GM12878 (cell line): ENCODE data around the gene SWT1. TPM values are rescaled to one million over a fixed set of nuclear protein-coding genes. Genes with fewer than 3 reads are reported as not detected.

Experiments used
- ATAC-seq: fragments of 200-7000 bp; cut with Tn5 transposase; 3 replicates; pipeline ENCODE4 v1.9.1; 2020; ENCODE audit warnings: mild to moderate bottlenecking, moderate library complexity
- BruUV-seq: library from RNA; stranded (reverse); fragments of 400-500 nt; replicated peaks from 2 replicates; lab custom pipeline; 2021; lab: Mats Ljungman, UMichigan
- CTCF ChIA-PET: fragments of 300-600 bp; sonication (Branson Sonifier 250); formaldehyde crosslinking; extraction: SDS; loops from one replicate; lab custom pipeline; 2021; ENCODE audit warnings: inconsistent platforms; lab: Yijun Ruan, JAX
- POLR2A ChIA-PET: fragments of 350-600 bp; formaldehyde crosslinking; extraction: SDS; loops from one replicate; lab custom pipeline; 2021; ENCODE audit warnings: inconsistent platforms; lab: Charles Lee
- RAD21 ChIA-PET: fragments of 300-600 bp; sonication (Branson Sonifier 250); formaldehyde crosslinking; loops from one replicate; lab custom pipeline; 2023; ENCODE audit warnings: antibody characterized with exemption; ENCODE audit not compliant: unreplicated experiment; lab: Charles Lee
- SMC1A ChIA-PET: fragments of 300-600 bp; sonication (Branson Sonifier 250); formaldehyde crosslinking; loops from one replicate; lab custom pipeline; 2023; ENCODE audit not compliant: unreplicated experiment, uncharacterized antibody; lab: Charles Lee
- DNase-seq: peaks from one replicate; pipeline ENCODE4 v3.0.0-alpha.2; 2011; ENCODE audit warnings: low read depth, low spot score
- FAIRE-seq: peaks from 3 replicates; lab custom pipeline; 2011; peaks lifted over from hg19 to GRCh38; lab: Jason Lieb, UNC
- H2AFZ ChIP-seq: 2 replicates; pipeline ENCODE4 v1.6.0; 2011; ENCODE audit warnings: low read depth, low read length, control low read depth; ENCODE audit not compliant: control insufficient read depth
- H3K27ac ChIP-seq: 2 replicates; pipeline ENCODE4 v1.5.1; 2011; ENCODE audit warnings: control low read depth; ENCODE audit not compliant: control insufficient read depth, insufficient read depth
- H3K27me3 ChIP-seq, 2 experiments: replicated peaks in 1 of 2; 2 replicates each; pipeline versions ENCODE4 v1.6.0 to v1.6.1; 2011; ENCODE audit warnings: low read length in 1 of 2; ENCODE audit not compliant: control insufficient read depth in 2 of 2, insufficient read depth in 2 of 2
- H3K36me3 ChIP-seq, 2 experiments: 2 replicates each; pipeline ENCODE4 v1.5.1; 2011; ENCODE audit warnings: low read length in 1 of 2; ENCODE audit not compliant: control insufficient read depth in 2 of 2, insufficient read depth in 2 of 2
- H3K4me1 ChIP-seq: 2 replicates; pipeline ENCODE4 v1.6.1; 2011; ENCODE audit warnings: mild to moderate bottlenecking, low read length, moderate library complexity, mixed read lengths; ENCODE audit not compliant: control insufficient read depth, insufficient read depth
- H3K4me2 ChIP-seq: 2 replicates; pipeline ENCODE4 v1.6.0; 2011; ENCODE audit warnings: control low read depth; ENCODE audit not compliant: control insufficient read depth, insufficient read depth
- H3K4me3 ChIP-seq: fragments of 200-600 bp; sonication (generic); 2 replicates; pipeline ENCODE4 v1.5.1; 2016
- H3K79me2 ChIP-seq: 2 replicates; pipeline ENCODE4 v1.6.0; 2011; ENCODE audit warnings: low read length; ENCODE audit not compliant: control insufficient read depth, insufficient read depth
- H3K9ac ChIP-seq: 2 replicates; pipeline ENCODE4 v1.8.0; 2011; ENCODE audit warnings: low read length, control low read depth, mixed read lengths; ENCODE audit not compliant: control insufficient read depth, insufficient read depth
- H3K9me3 ChIP-seq: replicated peaks from 3 replicates; pipeline ENCODE4 v1.5.1; 2011; ENCODE audit warnings: mild to moderate bottlenecking, low read length; ENCODE audit not compliant: control insufficient read depth, insufficient read depth
- H4K20me1 ChIP-seq: 2 replicates; pipeline ENCODE4 v1.6.0; 2011; ENCODE audit not compliant: control insufficient read depth, insufficient read depth
- KLF5 ChIP-seq: fragments of 450-650 bp; IDR thresholded peaks from 2 replicates; pipeline ENCODE4 v1.6.1; 2014; ENCODE audit warnings: mild to moderate bottlenecking; ENCODE audit not compliant: partially characterized antibody
- NFYA ChIP-seq: IDR thresholded peaks from 2 replicates; pipeline ENCODE4 v1.6.1; 2011; ENCODE audit warnings: low read depth, mild to moderate bottlenecking, low read length, improper control_type of control experiment, borderline replicate concordance
- NKRF ChIP-seq: fragments of 450-650 bp; conservative IDR thresholded peaks from 2 replicates; pipeline ENCODE4 v1.6.1; 2017; ENCODE audit warnings: mild to moderate bottlenecking, moderate library complexity
- POLR2A ChIP-seq: IDR thresholded peaks from 2 replicates; pipeline ENCODE4 v1.6.1; 2011; ENCODE audit warnings: low read depth, mild to moderate bottlenecking, low read length
- RCOR1 ChIP-seq: conservative IDR thresholded peaks from 2 replicates; pipeline ENCODE4 v1.6.1; 2012; ENCODE audit warnings: low read depth, low read length, improper control_type of control experiment
- SMARCA5 ChIP-seq: fragments of 450-650 bp; IDR thresholded peaks from 2 replicates; pipeline ENCODE4 v1.6.1; 2017; ENCODE audit warnings: mild to moderate bottlenecking
- YBX1 ChIP-seq: fragments of 450-650 bp; IDR thresholded peaks from 2 replicates; pipeline ENCODE4 v1.6.1; 2016; ENCODE audit warnings: antibody characterized with exemption
- WGBS: methylation state at CpG from one replicate; pipeline ENCODE4 v1.1.6; 2016; ENCODE audit warnings: low lambda C conversion rate; ENCODE audit not compliant: insufficient replicate concordance, insufficient coverage; ENCODE audit errors: missing lambda C conversion rate; 5-methylcytosine and 5-hydroxymethylcytosine counted together
- in situ Hi-C: fragments of 300-500 bp; cut with MboI; formaldehyde crosslinking; loops from 9 replicates; pipeline ENCODE4 v1.14.3; 2018; ENCODE audit warnings: mixed read lengths
- intact Hi-C: fragments of 100-400 bp; cut with micrococcal nuclease; formaldehyde crosslinking; loops from one replicate; pipeline ENCODE4 v1.14.2; 2022; ENCODE audit not compliant: unreplicated experiment
- polyA plus RNA-seq, 11 experiments: library from polyadenylated mRNA; depleted of rRNA in 4 of 11; unstranded in 6 of 11; stranded (reverse) in 5 of 11; fragments of >200 nt; fragmentation: Nextera tagmentation in 4 of 11; fragmentation: Illumina TruSeq in 1 of 11; extraction: Ambion mirVana in 4 of 11; extraction: Trizol in 1 of 11; gene quantifications; 1 replicate in 1 of 11; 2 replicates in 10 of 11; pipeline versions ENCODE4 v1.2.1 to v1.2.3, GENCODE V29; 2011 to 2016; ENCODE audit warnings: inconsistent platforms in 2 of 11, missing spikeins in 2 of 11, low read depth in 1 of 11
- total RNA-seq, 4 experiments: library from RNA; depleted of rRNA in 3 of 4; stranded (reverse); fragments of >200 nt in 3 of 4; fragmentation: Illumina TruSeq in 1 of 4; extraction: Trizol in 1 of 4; gene quantifications; 2 replicates each; pipeline versions ENCODE4 v1.2.1 to v1.2.3, GENCODE V29; 2013 to 2021

The SWT1 gene
- total and polyA plus RNA-seq, 10 of the 15 experiments (the other 5 are each of a cell fraction or from before 2014, with no cell fraction given) = 1.0 to 4.2 (median 2.6) TPM

- ATAC-seq = no peak
Measured at GRCh38 chr1:185284116-185284515, 127.1 kb downstream of the SWT1 start.

More at GRCh38 chr1:185284116-185284515, 127.1 kb downstream of the SWT1 start:
- SMC1A ChIA-PET = no interaction called here
- no peak overlapping the region for H3K9ac ChIP-seq
- H3K79me2 ChIP-seq = no peaks in the 10 kb centered on the region
- no TSS peak for BruUV-seq
- no peak overlapping the region for H3K27ac ChIP-seq
- WGBS = 100% methylated on average over 2 of the region's 2 CpGs
- TF ChIP-seq POLR2A (no peak), YBX1 (no peak), NKRF (no peak), NFYA (no peak), RCOR1 (no peak), SMARCA5 (no peak), KLF5 (no peak)
- TF ChIP-seq, all 136 proteins: peak for 0
- Histone ChIP-seq H3K4me3 (no peak overlapping the region), H3K27me3 (no peaks in the 10 kb centered on the region), H3K4me1 (no peaks in the 10 kb centered on the region), H3K9me3 (no peaks in the 10 kb centered on the region), H4K20me1 (no peaks in the 10 kb centered on the region), H3K36me3 (no peaks in the 10 kb centered on the region), H2AFZ (no peak overlapping the region), H3K4me2 (no peak overlapping the region)
- in situ Hi-C loops (no loop called here), intact Hi-C loops (no loop called here)
- FAIRE-seq (no peak), DNase-seq (no peak)
- RAD21 ChIA-PET = no interaction called here
- CTCF ChIA-PET = interaction anchor here (1.4 kb wide), 1 partner anchor 397 kb away, joined by 3 read pairs; no protein-coding TSS in a partner anchor
- POLR2A ChIA-PET = no interaction called here
